GM19043 (cell line): ENCODE results near the gene MAGEB16.

Experiments
- ATAC-seq: cut with Tn5 transposase; IDR thresholded peaks from one replicate; pipeline ENCODE4 v1.9.1; 2021; ENCODE audit warnings: low read depth; ENCODE audit not compliant: unreplicated experiment

MAGEB16 gene

GRCh38 chrX:35798042-35798441, at the start of gene MAGEB16:
Gene MAGEB16, plus strand, starts transcription at chrX:35798342. Its CDS starts 3,855 bp downstream, at chrX:35802197.
- ATAC-seq = no peak

DNA sequence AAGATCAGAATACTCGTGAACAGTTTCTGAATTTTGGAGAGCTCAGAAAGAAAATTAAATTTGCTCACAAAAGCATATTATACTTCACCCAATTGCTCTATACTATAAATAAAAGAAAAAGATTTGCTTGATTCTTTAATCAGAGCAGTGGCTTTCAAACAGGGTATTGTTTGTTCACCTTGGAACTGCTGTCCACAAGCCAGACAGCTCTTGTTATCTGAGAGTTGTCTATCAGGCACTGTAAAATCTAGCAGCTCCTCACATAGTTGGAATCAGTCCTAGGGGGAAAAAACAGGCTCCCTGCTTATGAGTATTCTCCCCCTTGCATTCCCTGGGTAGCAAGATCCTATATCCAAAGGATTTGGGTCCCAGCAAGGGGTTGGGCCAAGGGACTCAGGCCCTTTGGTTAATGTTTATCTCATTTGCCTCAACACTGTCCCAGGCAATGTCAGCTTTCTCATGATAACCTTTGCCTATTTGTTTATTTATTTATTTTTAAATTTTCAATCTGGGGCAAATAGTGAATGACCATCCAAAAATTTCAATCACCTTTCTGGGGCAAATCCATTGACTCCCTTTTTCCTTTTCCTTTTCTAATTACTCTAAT, 24.1 kb upstream of the MAGEB16 start:
- ATAC-seq = no peak

DNA sequence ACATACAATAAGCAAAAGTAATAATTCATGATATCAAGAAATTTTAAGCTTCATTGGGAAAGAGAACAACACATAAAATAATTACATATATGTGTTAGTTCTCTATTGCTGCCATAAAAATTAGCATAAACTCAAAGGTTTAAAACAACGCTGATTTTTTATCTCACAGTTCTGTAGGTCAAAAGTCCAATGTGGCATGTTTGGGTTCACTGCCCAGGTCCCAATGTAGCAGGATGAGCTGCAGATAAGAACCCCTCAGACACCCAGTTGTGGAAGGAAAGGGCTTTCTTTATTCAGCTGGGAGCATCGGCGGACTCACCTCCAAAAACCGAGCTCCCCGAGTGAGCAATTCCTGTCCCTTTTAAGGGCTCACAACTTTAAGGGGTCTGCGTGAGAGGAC, 13.1 kb upstream of the MAGEB16 start:
- ATAC-seq = no peak

GRCh38 chrX:35786271-35786670, 11.9 kb upstream of the MAGEB16 start:
- ATAC-seq = no peak

- no peak for ATAC-seq
Observed at GRCh38 chrX:35787867-35788266, 10.3 kb upstream of the MAGEB16 start.

DNA sequence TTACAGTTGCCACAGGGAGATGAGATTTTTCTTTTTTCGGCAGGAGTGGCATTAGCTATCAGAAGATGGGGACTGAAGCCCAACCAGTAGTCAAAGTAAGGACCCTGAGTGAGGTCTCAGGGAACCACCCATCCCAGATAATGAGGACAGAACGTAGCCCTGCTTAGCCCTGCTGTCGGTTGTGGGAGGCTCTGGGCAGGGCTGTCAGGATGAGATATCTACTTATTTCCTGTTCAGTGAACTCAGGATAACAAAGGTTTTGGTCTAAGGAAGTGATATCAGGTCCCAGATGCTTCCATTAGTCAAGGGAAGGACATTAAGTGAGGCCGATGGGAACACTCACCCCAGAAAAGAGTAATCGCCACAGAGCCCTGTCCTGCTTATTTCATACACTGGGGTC, 2.3 kb downstream of the MAGEB16 start:
- no peak for ATAC-seq

GRCh38 chrX:35809781-35810180, 11.6 kb downstream of the MAGEB16 start:
- ATAC-seq = no peak

- ATAC-seq = no peak
Observed at GRCh38 chrX:35819241-35819640, 21.1 kb downstream of the MAGEB16 start.

DNA sequence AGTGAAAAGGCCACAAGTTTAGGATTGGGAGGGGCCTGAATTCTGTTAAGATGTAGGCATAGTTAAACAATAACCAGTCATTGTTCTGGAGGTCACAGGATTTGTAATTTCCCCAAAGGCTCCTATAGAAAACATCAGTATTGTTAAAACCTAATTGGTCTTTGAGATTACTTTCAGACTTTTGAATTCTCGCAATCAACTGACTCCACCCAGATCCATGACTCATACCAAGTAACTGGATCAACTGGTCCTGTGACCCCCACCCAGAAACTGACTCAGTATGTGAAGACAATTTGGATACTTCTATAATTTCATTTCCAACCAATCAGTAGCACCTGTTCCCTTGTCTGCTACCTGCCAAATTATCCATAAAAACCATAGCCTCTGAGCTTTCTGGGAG, 28.4 kb downstream of the MAGEB16 start:
- no peak for ATAC-seq

- ATAC-seq = no peak
Observed at GRCh38 chrX:35829501-35829900, 31.4 kb downstream of the MAGEB16 start.

DNA sequence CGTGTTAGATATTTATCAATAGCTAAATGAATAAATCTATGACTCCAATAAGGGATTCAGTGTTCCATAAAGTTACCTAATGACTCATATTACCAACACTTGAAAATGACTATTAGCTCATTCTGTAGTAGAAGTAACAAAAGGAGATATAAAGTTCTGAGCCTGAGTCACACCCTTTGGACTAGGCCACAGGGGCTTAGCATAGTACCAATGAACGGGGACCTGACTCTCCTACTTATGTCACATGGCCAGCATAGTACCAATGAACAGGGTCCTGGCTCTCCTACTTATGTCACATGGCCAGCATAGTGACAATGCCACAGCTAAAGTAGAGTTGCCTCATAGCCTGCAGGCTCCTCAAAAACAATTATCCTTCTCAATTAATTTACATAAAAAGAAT, 43.7 kb downstream of the MAGEB16 start:
- no peak for ATAC-seq

- no peak for ATAC-seq
Observed at GRCh38 chrX:35842674-35843073, 44.5 kb downstream of the MAGEB16 start.

DNA sequence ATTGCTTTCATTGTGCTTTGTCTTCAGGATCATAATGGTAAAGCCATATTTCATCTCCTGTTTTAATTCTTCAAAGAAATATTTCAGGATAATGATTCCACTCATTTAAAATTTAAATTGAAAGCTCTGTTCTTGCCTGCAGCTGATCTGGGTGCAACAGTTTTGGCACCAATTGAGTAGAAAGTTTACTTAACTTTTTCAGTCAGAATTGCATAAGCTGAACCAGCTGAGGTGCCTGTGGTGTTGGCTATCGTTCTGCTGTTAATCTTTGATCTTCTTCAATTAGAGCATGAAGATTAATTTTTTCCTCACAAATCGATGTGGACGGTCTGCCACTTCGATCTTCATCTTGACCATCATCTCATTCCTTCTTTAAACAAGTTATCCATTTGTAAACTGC, 49.6 kb downstream of the MAGEB16 start:
- no peak for ATAC-seq
